HG02571 (cell line): ENCODE results near the gene CACTIN.
A peak's percentile ranks its signal among the peaks of the same experiment; 100 is the strongest.
"Not testable (repeated sequence)": the region's sequence is repeated elsewhere in the genome, so short reads cannot be mapped to it uniquely, and the experiment has no call there.

Experiments
- ATAC-seq: cut with Tn5 transposase; IDR thresholded peaks from one replicate; pipeline ENCODE4 v1.9.1; 2021; ENCODE audit warnings: mild to moderate bottlenecking, moderate library complexity; ENCODE audit not compliant: unreplicated experiment

Gene CACTIN

GRCh38 chr19:3626473-3627350 is at the start of gene CACTIN:
Gene CACTIN, minus strand, starts transcription at chr19:3626790. Its CDS starts 28 bp downstream, at chr19:3626762.
- peak; percentile 84 for ATAC-seq

GRCh38 chr19:3674784-3675543 is 48.4 kb upstream of the CACTIN start:
- ATAC-seq: no peak

DNA sequence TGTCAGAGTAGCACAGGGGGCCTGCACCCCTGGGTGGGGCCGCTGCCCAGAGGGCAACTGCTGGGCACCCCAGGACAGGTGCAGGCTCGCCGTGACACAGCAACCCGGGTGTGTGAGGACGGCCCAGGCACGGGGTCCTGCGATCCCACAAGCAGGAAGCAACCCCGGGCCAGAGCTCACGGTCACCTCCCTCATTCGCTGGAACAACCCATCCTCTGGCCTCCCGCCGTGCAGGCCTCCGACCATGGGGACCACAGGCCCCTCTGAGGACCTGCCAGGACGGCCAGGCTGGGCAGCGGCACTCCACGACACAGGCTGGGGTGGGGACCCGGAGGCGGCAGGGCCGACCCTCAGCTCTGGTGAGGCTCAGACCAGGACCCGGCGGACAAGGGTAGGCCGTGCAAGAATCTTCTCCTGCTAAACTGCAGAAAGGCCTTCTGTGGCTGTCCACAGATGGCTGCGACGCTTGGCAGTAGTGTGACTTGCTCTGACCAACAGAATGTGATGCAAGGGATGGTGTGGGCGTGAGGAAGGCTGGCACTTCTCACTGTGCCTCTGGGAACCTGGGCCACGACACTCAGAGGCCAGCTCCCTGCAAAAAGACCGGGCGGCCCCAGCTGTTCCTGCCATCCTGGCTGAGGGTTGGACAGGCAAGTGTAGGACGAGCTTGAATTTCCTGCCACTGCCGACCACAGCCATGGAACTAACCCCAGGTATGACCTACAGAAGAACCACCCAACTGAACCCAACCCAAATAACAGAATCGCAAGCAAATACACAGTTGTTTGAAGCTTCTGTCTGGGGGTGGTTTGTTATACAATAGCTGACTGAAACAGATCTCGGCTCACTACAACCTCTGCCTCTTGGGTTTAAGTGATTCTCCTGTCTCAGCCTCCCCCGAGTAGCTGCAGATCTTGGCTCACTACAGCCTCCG is 47.2 kb upstream of the CACTIN start:
- ATAC-seq: no peak

DNA sequence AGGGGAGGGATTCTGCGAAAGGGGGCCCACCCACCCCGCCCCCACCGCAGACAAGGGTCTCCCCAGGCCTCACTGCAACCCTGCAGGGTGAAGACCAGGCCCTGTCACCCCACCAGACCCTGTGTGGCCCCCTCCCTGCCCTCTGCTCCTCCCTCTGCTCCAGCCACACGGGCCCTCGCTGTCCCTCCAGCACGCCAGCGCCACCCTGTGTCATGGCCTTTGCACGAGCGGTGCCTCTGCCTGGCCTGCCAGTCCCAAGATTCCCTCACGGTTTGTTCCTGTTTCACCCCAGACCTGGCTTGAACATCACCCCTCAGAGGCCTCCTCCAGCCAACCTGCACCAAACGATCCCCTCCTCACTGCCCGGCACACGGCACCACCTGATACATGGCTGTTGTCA is 46.4 kb upstream of the CACTIN start:
- ATAC-seq: no peak

- no peak for ATAC-seq
These were observed 46.0 kb upstream of the CACTIN start for GRCh38 chr19:3672575-3672948.

- no peak for ATAC-seq
These were observed 45.3 kb upstream of the CACTIN start for GRCh38 chr19:3671680-3672574.

DNA sequence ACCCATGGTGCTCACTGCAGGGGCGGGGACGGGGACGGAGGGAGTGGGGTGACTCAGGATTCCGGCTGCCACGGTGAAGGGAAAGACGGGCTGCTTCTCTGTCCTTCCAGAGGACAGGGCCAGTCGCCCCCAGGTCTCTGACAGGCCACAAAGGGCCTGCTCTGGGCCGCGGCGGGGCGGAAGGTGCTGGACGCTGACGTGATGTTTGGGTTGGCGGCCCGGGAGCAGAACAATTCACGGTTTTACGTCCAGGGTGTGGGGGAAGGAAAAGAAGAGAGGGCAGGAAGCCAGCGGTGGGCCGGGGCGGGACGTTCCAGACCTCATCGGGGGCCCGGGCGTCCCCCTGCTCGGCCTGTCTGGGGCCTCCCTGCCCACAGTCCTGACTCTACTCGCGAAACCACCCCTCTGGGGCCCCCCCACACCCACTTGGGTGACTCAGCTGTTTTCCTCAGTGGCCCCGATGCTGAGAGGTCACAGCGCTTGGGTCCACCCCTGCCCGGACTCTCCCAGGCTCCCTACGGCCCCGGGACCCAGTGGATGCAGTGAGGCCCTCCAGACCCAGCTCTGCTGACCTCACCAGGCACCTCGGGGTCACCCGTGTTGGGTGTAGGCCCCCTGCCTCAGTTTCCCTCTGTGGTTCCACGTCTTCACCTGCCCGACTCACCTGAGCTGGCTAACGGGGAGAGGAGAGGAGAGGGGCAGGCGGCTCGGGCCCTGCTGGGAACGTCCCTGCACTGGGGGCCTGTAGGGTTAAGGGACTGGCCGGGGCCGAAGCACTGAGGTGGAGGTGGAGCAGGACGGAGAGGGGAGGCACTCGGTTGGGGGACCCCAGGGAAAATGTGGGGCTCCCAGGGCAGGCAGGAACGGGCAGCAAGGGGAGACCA is 44.4 kb upstream of the CACTIN start:
- ATAC-seq: no peak

- ATAC-seq: no peak
These were observed 43.6 kb upstream of the CACTIN start for GRCh38 chr19:3669947-3670795.

DNA sequence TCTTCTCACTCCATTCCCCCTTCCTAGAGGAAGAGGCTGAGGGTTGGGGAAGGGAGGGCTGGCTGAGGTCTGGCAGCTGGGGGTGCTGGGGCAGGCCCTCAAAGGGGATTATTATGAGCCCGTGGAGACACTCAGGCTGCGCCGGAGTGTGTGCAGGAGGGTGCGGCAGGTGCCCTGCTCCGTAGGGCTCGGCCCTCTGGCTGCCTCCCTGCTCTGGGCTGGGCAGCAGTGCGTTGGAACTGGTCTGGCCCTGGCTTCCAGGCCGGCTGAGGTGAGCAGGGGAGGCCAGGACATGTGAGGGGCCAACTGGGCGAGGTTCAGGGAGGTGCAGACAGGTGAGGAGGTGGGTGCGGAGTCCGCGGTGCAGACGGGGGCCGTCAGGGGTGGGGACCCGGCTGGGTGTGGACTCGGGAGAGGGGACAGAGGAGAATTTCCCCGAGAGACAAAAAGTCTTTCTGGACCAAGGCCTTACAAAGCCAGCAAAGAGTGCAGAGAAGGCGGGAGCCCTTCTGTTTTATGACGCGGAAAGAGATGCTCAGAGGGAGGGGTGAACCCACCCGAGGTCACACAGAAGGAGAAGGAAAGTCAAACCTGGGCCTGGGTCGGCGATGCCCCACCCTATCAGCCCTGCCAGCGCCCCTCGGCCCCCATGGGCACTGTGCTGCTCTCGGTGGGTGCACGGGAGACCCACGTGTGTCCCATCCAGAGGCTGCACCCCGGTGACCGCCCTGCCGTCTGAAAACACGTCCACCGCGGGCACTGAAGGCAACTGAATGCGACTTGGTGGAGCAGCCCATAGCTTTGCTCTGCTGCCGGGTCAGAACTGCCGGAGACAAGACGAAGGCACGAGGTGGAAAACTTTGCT is 42.7 kb upstream of the CACTIN start:
- ATAC-seq: no peak

- ATAC-seq: no peak
These were observed 41.9 kb upstream of the CACTIN start for GRCh38 chr19:3668331-3669081.

DNA sequence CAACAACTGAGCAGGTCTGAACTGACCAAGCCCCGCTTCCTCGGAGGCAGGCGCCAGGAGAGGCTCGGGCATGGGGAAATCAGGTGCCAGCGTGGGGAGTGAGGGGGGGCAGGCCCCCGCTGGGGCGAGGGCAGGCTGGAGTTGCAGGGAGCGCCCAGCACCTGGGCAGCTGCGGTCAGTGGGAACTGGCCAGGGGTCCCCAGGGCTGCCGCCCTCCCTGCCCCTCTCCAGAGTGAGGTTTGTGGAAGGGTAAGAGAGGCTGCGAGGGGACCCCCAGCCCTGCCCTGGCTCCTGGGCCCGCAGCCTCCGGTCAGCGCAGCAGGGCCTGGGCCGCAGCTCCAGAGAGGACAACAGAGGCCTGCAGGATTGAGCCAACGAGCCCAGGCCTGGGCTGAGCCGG is 41.2 kb upstream of the CACTIN start:
- no peak for ATAC-seq

DNA sequence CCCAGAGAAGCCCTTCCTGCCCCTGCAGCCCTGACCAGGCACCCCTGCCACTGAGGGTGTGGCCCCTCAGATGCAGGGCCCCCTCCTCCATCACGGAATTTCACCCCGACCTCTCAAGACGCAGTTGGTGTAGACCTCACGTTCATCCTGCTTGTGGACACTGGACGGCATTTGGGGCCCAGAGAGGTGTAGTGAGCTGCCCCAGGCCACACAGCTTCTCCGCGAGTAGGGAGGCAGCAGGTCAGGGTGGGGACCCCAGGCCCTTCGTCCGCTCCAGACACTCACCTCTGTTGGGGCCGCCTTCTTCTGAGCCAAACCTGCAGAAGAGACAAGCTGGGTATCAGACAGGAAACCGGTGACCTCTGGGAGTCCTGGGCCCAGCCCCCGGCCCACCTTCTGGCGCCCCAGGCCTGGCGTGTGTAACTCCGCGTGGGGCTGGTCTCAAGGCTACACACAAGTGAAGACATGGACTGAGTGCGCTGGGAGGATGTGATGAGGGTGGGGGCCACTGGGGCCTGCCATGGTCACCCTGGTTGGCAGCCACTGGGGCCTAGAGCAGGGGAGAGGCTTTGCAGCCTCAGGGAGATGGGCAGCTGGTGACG is 40.5 kb upstream of the CACTIN start:
- no peak for ATAC-seq

DNA sequence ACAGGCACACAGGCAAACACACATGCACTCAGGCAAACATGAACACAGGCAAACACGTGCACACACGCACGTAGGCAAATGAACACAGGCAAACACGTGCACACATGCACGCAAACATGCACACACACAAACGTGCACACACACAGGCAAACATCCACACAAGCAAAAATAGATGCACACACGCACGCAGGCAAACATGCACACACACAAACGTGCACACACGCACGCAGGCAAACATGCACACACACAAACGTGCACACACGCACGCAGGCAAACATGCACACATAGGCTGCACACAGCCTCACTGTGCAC is 39.9 kb upstream of the CACTIN start:
- ATAC-seq: not testable (repeated sequence)

- no peak for ATAC-seq
These were observed 39.3 kb upstream of the CACTIN start for GRCh38 chr19:3665681-3666544.

DNA sequence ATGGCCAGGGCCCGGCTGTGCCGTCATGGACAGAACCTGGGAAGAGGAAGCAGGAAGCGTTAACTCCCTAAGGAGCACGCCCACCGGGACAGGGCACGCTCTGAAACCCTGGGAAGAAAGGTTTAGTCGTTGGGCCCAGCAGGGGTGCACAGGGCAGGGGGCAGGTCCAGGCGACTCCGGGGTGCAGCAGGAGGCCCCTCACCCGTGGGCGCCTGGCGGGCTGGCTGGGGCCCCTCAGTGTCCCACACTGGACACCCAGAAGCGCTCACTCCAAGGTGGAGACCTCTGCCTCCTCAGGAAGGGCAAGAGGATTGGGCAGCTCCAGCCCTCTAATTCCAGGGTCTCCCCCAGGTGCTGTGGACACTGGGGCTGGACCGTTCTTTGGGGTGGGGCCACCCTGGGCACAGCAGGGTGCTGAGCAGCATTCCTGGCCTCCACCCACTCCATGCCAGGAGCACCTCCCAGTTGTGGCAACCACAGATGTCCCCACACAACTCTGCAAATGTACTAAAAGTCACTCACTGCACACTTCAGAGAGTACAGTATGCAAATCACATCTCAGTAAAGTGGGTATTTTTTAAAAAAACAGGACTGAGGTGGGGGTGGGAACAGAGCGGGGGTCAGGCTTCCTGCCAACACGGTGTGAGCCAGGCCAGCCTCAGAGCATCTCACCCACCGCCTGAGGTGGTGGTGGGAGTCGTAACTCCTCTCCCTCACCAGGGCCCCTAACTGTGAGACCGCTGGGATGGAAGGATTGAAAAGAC is 38.5 kb upstream of the CACTIN start:
- no peak for ATAC-seq
